Astrocyte (in vitro differentiated cells and primary cell): ENCODE results near the gene PASK. TPM values are rescaled to one million over a fixed set of nuclear protein-coding genes. Genes with fewer than 3 reads are reported as not detected.

ENCODE experiments used
- DNase-seq: peaks from one replicate; pipeline ENCODE4 v3.0.0-alpha.2; 2010; ENCODE audit warnings: low read depth
- FAIRE-seq: peaks from 2 replicates; lab custom pipeline; 2011; peaks lifted over from hg19 to GRCh38; lab: Jason Lieb, UNC
- H2AFZ ChIP-seq: 2 replicates; pipeline ENCODE4 v1.6.0; 2012; ENCODE audit warnings: low read depth, low read length, inconsistent platforms
- H3K27ac ChIP-seq: 2 replicates; pipeline ENCODE4 v1.5.1; 2011; ENCODE audit warnings: low read depth, low read length, inconsistent platforms
- H3K27me3 ChIP-seq: 2 replicates; pipeline ENCODE4 v1.6.0; 2011; ENCODE audit warnings: low read length, inconsistent platforms; ENCODE audit not compliant: insufficient read depth
- H3K36me3 ChIP-seq: 2 replicates; pipeline ENCODE4 v1.5.1; 2011; ENCODE audit warnings: low read length, inconsistent platforms; ENCODE audit not compliant: insufficient read depth
- H3K4me1 ChIP-seq: 2 replicates; pipeline ENCODE4 v1.5.1; 2011; ENCODE audit warnings: low read length, inconsistent platforms; ENCODE audit not compliant: insufficient read depth
- H3K4me2 ChIP-seq: 2 replicates; pipeline ENCODE4 v1.6.0; 2012; ENCODE audit warnings: low read length, inconsistent platforms
- H3K4me3 ChIP-seq: 2 replicates; pipeline ENCODE4 v1.5.1; 2011; ENCODE audit warnings: low read depth, mild to moderate bottlenecking, low read length, inconsistent platforms; ENCODE audit not compliant: insufficient read depth
- H3K79me2 ChIP-seq: 2 replicates; pipeline ENCODE4 v1.6.0; 2012; ENCODE audit warnings: mild to moderate bottlenecking, low read length, inconsistent platforms; ENCODE audit not compliant: insufficient read depth
- H3K9ac ChIP-seq: 2 replicates; pipeline ENCODE4 v1.6.0; 2012; ENCODE audit warnings: mild to moderate bottlenecking, low read length, inconsistent platforms
- H3K9me3 ChIP-seq: 2 replicates; pipeline ENCODE4 v1.5.1; 2012; ENCODE audit warnings: low read depth, mild to moderate bottlenecking, low read length, inconsistent platforms; ENCODE audit not compliant: insufficient read depth
- H4K20me1 ChIP-seq: 2 replicates; pipeline ENCODE4 v1.6.0; 2012; ENCODE audit warnings: low read length, inconsistent platforms; ENCODE audit not compliant: insufficient read depth
- H3K27ac Mint-ChIP-seq: one replicate; pipeline ENCODE4 v1.8.0; 2021; ENCODE audit warnings: mild to moderate bottlenecking, mixed read lengths; ENCODE audit not compliant: unreplicated experiment
- H3K27me3 Mint-ChIP-seq: one replicate; pipeline ENCODE4 v1.8.0; 2021; ENCODE audit warnings: low read depth, mixed read lengths; ENCODE audit not compliant: unreplicated experiment
- H3K36me3 Mint-ChIP-seq: one replicate; pipeline ENCODE4 v1.8.0; 2021; ENCODE audit warnings: low read depth, mixed read lengths; ENCODE audit not compliant: unreplicated experiment
- H3K4me1 Mint-ChIP-seq: one replicate; pipeline ENCODE4 v1.8.0; 2021; ENCODE audit warnings: low read depth, mixed read lengths; ENCODE audit not compliant: unreplicated experiment
- H3K4me3 Mint-ChIP-seq: one replicate; pipeline ENCODE4 v1.8.0; 2021; ENCODE audit warnings: mild to moderate bottlenecking, moderate library complexity, mixed read lengths; ENCODE audit not compliant: unreplicated experiment
- H3K9me3 Mint-ChIP-seq: one replicate; pipeline ENCODE4 v1.8.0; 2021; ENCODE audit warnings: mild to moderate bottlenecking, mixed read lengths; ENCODE audit not compliant: unreplicated experiment
- CTCF ChIP-seq: IDR thresholded peaks from 2 replicates; pipeline ENCODE4 v1.5.1; 2011; ENCODE audit warnings: low read depth, mild to moderate bottlenecking, inconsistent platforms, low read length, moderate library complexity; ENCODE audit not compliant: insufficient read depth
- EZH2 ChIP-seq: IDR thresholded peaks from 2 replicates; pipeline ENCODE4 v1.6.1; 2012; ENCODE audit warnings: mild to moderate bottlenecking, low read length, inconsistent platforms; ENCODE audit not compliant: insufficient read depth
- total RNA-seq: library from RNA; stranded (reverse); gene quantifications from 2 replicates; pipeline ENCODE4 v1.2.1, GENCODE V29; 2021

PASK gene
- total RNA-seq, 1 donor from 2014 or later = 8.0 TPM

GRCh38 chr2:241183221-241183620, 33.9 kb upstream of the PASK start:
- H3K4me3 Mint-ChIP-seq = no peak overlapping the region
- H3K4me1 ChIP-seq = no peaks in the 10 kb centered on the region
- H3K36me3 ChIP-seq = peaks cover 4% of the 10 kb centered on the region
- H3K79me2 ChIP-seq = no peaks in the 10 kb centered on the region
- FAIRE-seq = no peak
- no peaks in the 10 kb centered on the region for H3K9me3 ChIP-seq
- H3K4me2 ChIP-seq = no peak overlapping the region
- no peak for DNase-seq
- H3K27ac Mint-ChIP-seq = no peak overlapping the region
- H3K4me3 ChIP-seq = no peak overlapping the region
- peaks cover 3% of the 10 kb centered on the region for H3K27me3 Mint-ChIP-seq
- H3K9me3 Mint-ChIP-seq = no peaks in the 10 kb centered on the region
- no peak for TF ChIP-seq EZH2
- no peak for TF ChIP-seq CTCF
- H3K27ac ChIP-seq = no peak overlapping the region
- peaks cover 12% of the 10 kb centered on the region for H3K36me3 Mint-ChIP-seq
- H2AFZ ChIP-seq = no peak overlapping the region
- no peak overlapping the region for H3K9ac ChIP-seq
- H3K4me1 Mint-ChIP-seq = no peaks in the 10 kb centered on the region
- H3K27me3 ChIP-seq = no peaks in the 10 kb centered on the region
- H4K20me1 ChIP-seq = no peaks in the 10 kb centered on the region

- H3K4me3 ChIP-seq = no peak overlapping the region
- FAIRE-seq (no peak), DNase-seq (no peak)
- H3K4me3 Mint-ChIP-seq = no peak overlapping the region
- H3K27me3 Mint-ChIP-seq = no peaks in the 10 kb centered on the region
- H3K4me2 ChIP-seq = no peak overlapping the region
- H2AFZ ChIP-seq = no peak overlapping the region
- H3K36me3 ChIP-seq = peaks cover 4% of the 10 kb centered on the region
- no peaks in the 10 kb centered on the region for H3K79me2 ChIP-seq
- H3K36me3 Mint-ChIP-seq = peaks cover 12% of the 10 kb centered on the region
- H4K20me1 ChIP-seq = no peaks in the 10 kb centered on the region
- H3K4me1 ChIP-seq = no peaks in the 10 kb centered on the region
- no peak overlapping the region for H3K27ac ChIP-seq
- no peak overlapping the region for H3K9ac ChIP-seq
- no peaks in the 10 kb centered on the region for H3K4me1 Mint-ChIP-seq
- no peaks in the 10 kb centered on the region for H3K9me3 ChIP-seq
- no peak overlapping the region for H3K27ac Mint-ChIP-seq
- H3K9me3 Mint-ChIP-seq = no peaks in the 10 kb centered on the region
- no peak for TF ChIP-seq CTCF
- TF ChIP-seq EZH2 = no peak
- H3K27me3 ChIP-seq = no peaks in the 10 kb centered on the region
Observed at GRCh38 chr2:241182531-241183133, 33.4 kb upstream of the PASK start.

GRCh38 chr2:241182126-241182525, 32.9 kb upstream of the PASK start:
- H3K4me1 Mint-ChIP-seq = no peaks in the 10 kb centered on the region
- H3K27ac Mint-ChIP-seq = no peak overlapping the region

More at GRCh38 chr2:241182126-241182525, 32.9 kb upstream of the PASK start:
- no peak overlapping the region for H3K9ac ChIP-seq
- no peak for FAIRE-seq
- no peaks in the 10 kb centered on the region for H3K4me1 ChIP-seq
- no peak overlapping the region for H3K4me3 ChIP-seq
- peaks cover 12% of the 10 kb centered on the region for H3K36me3 Mint-ChIP-seq
- no peak overlapping the region for H3K4me2 ChIP-seq
- no peak overlapping the region for H2AFZ ChIP-seq
- no peak for TF ChIP-seq CTCF
- no peak for TF ChIP-seq EZH2
- peaks cover 4% of the 10 kb centered on the region for H3K36me3 ChIP-seq
- no peaks in the 10 kb centered on the region for H3K9me3 Mint-ChIP-seq
- H3K27ac ChIP-seq = no peak overlapping the region
- no peak for DNase-seq
- H3K4me3 Mint-ChIP-seq = no peak overlapping the region
- no peaks in the 10 kb centered on the region for H3K9me3 ChIP-seq
- H4K20me1 ChIP-seq = no peaks in the 10 kb centered on the region
- H3K79me2 ChIP-seq = no peaks in the 10 kb centered on the region
- no peaks in the 10 kb centered on the region for H3K27me3 ChIP-seq
- H3K27me3 Mint-ChIP-seq = no peaks in the 10 kb centered on the region
